K562 (cell line): ENCODE measurements around the gene USP48. TPM values are rescaled to one million over a fixed set of nuclear protein-coding genes. Genes with fewer than 3 reads are reported as not detected.
A peak's percentile ranks its signal among the peaks of the same experiment; 100 is the strongest.

Experiments used
- ARHGAP35 ChIP-seq: fragments of 450-650 bp; IDR thresholded peaks from 2 replicates; pipeline ENCODE4 v1.6.1; 2018; ENCODE audit not compliant: partially characterized antibody
- BRF1 ChIP-seq: IDR thresholded peaks from 3 replicates; pipeline ENCODE4 v1.6.1; 2011; ENCODE audit warnings: borderline replicate concordance, mild to moderate bottlenecking; ENCODE audit not compliant: insufficient read length; ENCODE audit errors: extremely low read depth
- CBFA2T3 ChIP-seq: fragments of 450-650 bp; IDR thresholded peaks from 2 replicates; pipeline ENCODE4 v1.6.1; 2017
- CCNT2 ChIP-seq: IDR thresholded peaks from 2 replicates; pipeline ENCODE4 v1.6.1; 2011; ENCODE audit warnings: borderline replicate concordance, low read depth, mild to moderate bottlenecking, moderate library complexity, mixed read lengths, low read length; ENCODE audit not compliant: insufficient read length; ENCODE audit errors: extremely low read depth
- DMBX1 ChIP-seq: fragments of 250-450 bp; sonication (Bioruptor Pico); IDR thresholded peaks from 2 replicates; pipeline ENCODE4 v1.8.0; 2022; ENCODE audit warnings: inconsistent platforms, mild to moderate bottlenecking, moderate library complexity, borderline replicate concordance
- FOXP4 ChIP-seq: sonication (generic); formaldehyde crosslinking; IDR thresholded peaks from 2 replicates; pipeline ENCODE4 v1.8.0; 2022; ENCODE audit warnings: mild to moderate bottlenecking, missing genetic modification reagents, borderline replicate concordance
- HCFC1 ChIP-seq: IDR thresholded peaks from 2 replicates; pipeline ENCODE4 v1.6.1; 2012; ENCODE audit warnings: low read depth, low read length, improper control_type of control experiment
- KDM2B ChIP-seq: fragments of 250-450 bp; sonication (Bioruptor Pico); IDR thresholded peaks from 2 replicates; pipeline ENCODE4 v1.8.0; 2021; ENCODE audit warnings: mild to moderate bottlenecking, moderate library complexity
- MECOM ChIP-seq: fragments of 250-450 bp; sonication (Bioruptor Pico); IDR thresholded peaks from 2 replicates; pipeline ENCODE4 v1.8.0; 2022; ENCODE audit warnings: inconsistent platforms
- MTA1 ChIP-seq: fragments of 450-650 bp; IDR thresholded peaks from 2 replicates; pipeline ENCODE4 v1.6.1; 2017; ENCODE audit warnings: borderline replicate concordance
- NFRKB ChIP-seq: fragments of 450-650 bp; IDR thresholded peaks from 2 replicates; pipeline ENCODE4 v1.6.1; 2016; ENCODE audit warnings: low read depth
- NR4A1 ChIP-seq, 2 experiments: fragments of 250-450 bp in 1 of 2; fragments of 450-650 bp in 1 of 2; sonication (Bioruptor Pico) in 1 of 2; IDR thresholded peaks; 2 replicates each; pipeline versions ENCODE4 v1.4.0 to v1.6.1; 2016 to 2020; ENCODE audit warnings: mild to moderate bottlenecking in 2 of 2, missing compliant biosample characterization in 1 of 2, missing genetic modification characterization in 1 of 2, moderate library complexity in 1 of 2
- POLR3G ChIP-seq: IDR thresholded peaks from 2 replicates; pipeline ENCODE4 v1.6.1; 2011; ENCODE audit not compliant: insufficient read length, insufficient replicate concordance; ENCODE audit errors: extremely low read depth
- SAFB ChIP-seq: fragments of 200-400 bp; formaldehyde crosslinking; IDR thresholded peaks from 2 replicates; pipeline ENCODE4 v1.6.1; 2017; ENCODE audit warnings: low read depth, low read length, borderline replicate concordance
- TAF15 ChIP-seq: fragments of 200-400 bp; formaldehyde crosslinking; IDR thresholded peaks from 2 replicates; pipeline ENCODE4 v1.6.1; 2017; ENCODE audit warnings: mild to moderate bottlenecking, low read depth, low read length, moderate library complexity
- THAP12 ChIP-seq: fragments of 250-450 bp; sonication (Bioruptor Pico); IDR thresholded peaks from 2 replicates; pipeline ENCODE4 v1.9.0; 2021; ENCODE audit warnings: mild to moderate bottlenecking, inconsistent platforms
- U2AF2 ChIP-seq: fragments of 200-400 bp; formaldehyde crosslinking; optimal IDR thresholded peaks from 2 replicates; pipeline ENCODE3; 2017; ENCODE audit warnings: low read depth, mild to moderate bottlenecking, low read length
- ZBTB7A ChIP-seq: IDR thresholded peaks from 2 replicates; pipeline ENCODE4 v1.6.1; 2011; ENCODE audit warnings: low read depth, mild to moderate bottlenecking, low read length, moderate library complexity, borderline replicate concordance; ENCODE audit not compliant: control insufficient read depth
- ZNF143 ChIP-seq: sonication (generic); formaldehyde crosslinking; IDR thresholded peaks from 2 replicates; pipeline ENCODE4 v1.9.0; 2022; ENCODE audit warnings: mild to moderate bottlenecking, missing genetic modification reagents
- ZNF311 ChIP-seq: fragments of 250-450 bp; sonication (Bioruptor Pico); IDR thresholded peaks from 2 replicates; pipeline ENCODE4 v1.4.0; 2020; ENCODE audit warnings: mild to moderate bottlenecking, moderate library complexity
- ZNF347 ChIP-seq: fragments of 450-650 bp; formaldehyde crosslinking; IDR thresholded peaks from 2 replicates; pipeline ENCODE4 v1.4.0; 2020; ENCODE audit warnings: low read depth, mild to moderate bottlenecking, moderate library complexity
- ZNF444 ChIP-seq: fragments of 250-450 bp; sonication (Bioruptor Pico); IDR thresholded peaks from 2 replicates; pipeline ENCODE4 v1.4.0; 2020; ENCODE audit warnings: mild to moderate bottlenecking, moderate library complexity
- polyA plus RNA-seq, 8 experiments: library from polyadenylated mRNA; depleted of rRNA in 4 of 8; stranded (reverse) in 5 of 8; unstranded in 3 of 8; fragments of >200 nt; fragmentation: Nextera tagmentation in 2 of 8; fragmentation: Illumina TruSeq in 1 of 8; extraction: Ambion mirVana in 2 of 8; extraction: Trizol in 1 of 8; gene quantifications; 2 replicates each; pipeline versions ENCODE4 v1.2.1 to v1.2.3, GENCODE V29; 2011 to 2014; ENCODE audit warnings: inconsistent platforms in 1 of 8, missing spikeins in 1 of 8
- total RNA-seq, 7 experiments: library from RNA; depleted of rRNA in 6 of 7; stranded (reverse); fragments of >200 nt in 6 of 7; fragmentation: Illumina TruSeq in 2 of 7; extraction: Trizol in 2 of 7; gene quantifications; 2 replicates each; pipeline versions ENCODE4 v1.2.1 to v1.2.3, GENCODE V29; 2011 to 2021; ENCODE audit warnings: low replicate concordance in 1 of 7
- TF ChIP-seq, protein P1 (sequence below): fragments of 250-450 bp; sonication (Bioruptor Pico); IDR thresholded peaks from 2 replicates; pipeline ENCODE4 v1.4.0; 2020; ENCODE audit warnings: mild to moderate bottlenecking

USP48 gene
- total and polyA plus RNA-seq, 9 of the 15 experiments (the other 6 are each of a cell fraction or from before 2014, with no cell fraction given) = 23.3 to 123 (median 106) TPM

DNA sequence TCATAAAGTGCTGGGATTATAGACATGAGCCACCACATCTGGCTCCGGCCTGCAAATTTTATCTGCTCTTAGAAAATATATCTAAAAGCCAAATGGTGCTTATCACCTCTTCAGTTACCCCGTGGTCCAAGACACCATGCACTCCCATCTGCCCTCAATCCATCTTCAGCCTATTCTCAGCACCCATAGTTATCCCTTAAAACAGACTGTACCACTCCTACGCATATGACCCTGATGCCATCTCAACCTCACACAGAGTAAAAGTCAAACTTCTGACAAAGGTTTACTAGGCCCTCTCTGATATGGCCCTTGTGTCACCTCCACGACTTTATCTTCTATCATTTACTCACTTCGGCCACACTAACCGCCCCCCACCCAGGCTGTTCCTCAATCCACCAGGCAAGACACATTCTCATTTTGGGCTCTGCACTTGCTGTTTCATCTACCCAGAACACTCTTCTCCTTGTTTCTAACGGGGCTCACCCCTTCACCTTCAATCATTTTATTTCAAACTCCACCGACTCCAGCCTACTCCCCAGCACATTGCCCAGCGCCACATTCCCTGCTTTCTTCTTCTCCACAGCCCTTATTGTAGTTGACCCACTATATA is 33.0 kb downstream of the USP48 start (continued):
- TF ChIP-seq CCNT2 (peak; percentile 58), ZNF143 (no peak), HCFC1 (no peak), THAP12 (CRISPR knock-in tag) (no peak), CBFA2T3 (peak; percentile 98), TAF15 (no peak), MECOM (peak; percentile 93), ZBTB7A (peak; percentile 28; the same call in 1 of the 2 replicates), ZNF347 (CRISPR knock-in tag) (no peak), POLR3G (no peak), NFRKB (no peak), MTA1 (peak; percentile 81; the same call in 1 of the 2 replicates), BRF1 (no peak), DMBX1 (CRISPR knock-in tag) (0 out of 2 replicates have a peak, but pooled peaks have one; percentile 23), U2AF2 (no peak), ARHGAP35 (peak; percentile 33), ZNF444 (CRISPR knock-in tag) (no peak), ZNF311 (CRISPR knock-in tag) (no peak; the same call in 1 of the 2 replicates), SAFB (no peak), KDM2B (no peak), NR4A1 (CRISPR knock-in tag; IDR thresholded peaks at IDR 0.05) (no peak), NR4A1 (tag; IDR thresholded peaks at IDR 0.05) (0 out of 2 replicates have a peak, but pooled peaks have one; percentile 28), FOXP4 (CRISPR knock-in tag) (no peak)
- TF ChIP-seq, protein P1, sequence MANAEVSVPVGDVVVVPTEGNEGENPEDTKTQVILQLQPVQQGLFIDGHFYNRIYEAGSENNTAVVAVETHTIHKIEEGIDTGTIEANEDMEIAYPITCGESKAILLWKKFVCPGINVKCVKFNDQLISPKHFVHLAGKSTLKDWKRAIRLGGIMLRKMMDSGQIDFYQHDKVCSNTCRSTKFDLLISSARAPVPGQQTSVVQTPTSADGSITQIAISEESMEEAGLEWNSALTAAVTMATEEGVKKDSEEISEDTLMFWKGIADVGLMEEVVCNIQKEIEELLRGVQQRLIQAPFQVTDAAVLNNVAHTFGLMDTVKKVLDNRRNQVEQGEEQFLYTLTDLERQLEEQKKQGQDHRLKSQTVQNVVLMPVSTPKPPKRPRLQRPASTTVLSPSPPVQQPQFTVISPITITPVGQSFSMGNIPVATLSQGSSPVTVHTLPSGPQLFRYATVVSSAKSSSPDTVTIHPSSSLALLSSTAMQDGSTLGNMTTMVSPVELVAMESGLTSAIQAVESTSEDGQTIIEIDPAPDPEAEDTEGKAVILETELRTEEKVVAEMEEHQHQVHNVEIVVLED (CRISPR knock-in tag) = no peak
